Vagina (tissue), 2 donors: ENCODE results near the gene PATJ. TPM values are rescaled to one million over a fixed set of nuclear protein-coding genes. Genes with fewer than 3 reads are reported as not detected.
"Not testable (repeated sequence)": the region's sequence is repeated elsewhere in the genome, so short reads cannot be mapped to it uniquely, and the experiment has no call there.

Experiments used
- DNase-seq, 2 donors: peaks; one replicate each; pipeline ENCODE4 v3.0.0-alpha.2; 2017; ENCODE audit errors: extremely low spot score in 2 of 2
- H3K27ac ChIP-seq: fragments of 200-600 bp; sonication (generic); one replicate; pipeline ENCODE4 v1.5.1; 2019
- H3K27me3 ChIP-seq: fragments of 200-600 bp; sonication (generic); one replicate; pipeline ENCODE4 v1.5.1; 2019
- H3K36me3 ChIP-seq, 2 donors: fragments of 200-600 bp; sonication (generic); one replicate each; pipeline ENCODE4 v1.5.1; 2017 to 2019
- H3K4me1 ChIP-seq: fragments of 200-600 bp; sonication (generic); one replicate; pipeline ENCODE4 v1.5.1; 2019
- H3K4me3 ChIP-seq, 2 donors: fragments of 200-600 bp; sonication (generic); 1 replicate in 1 of 2; 2 replicates in 1 of 2; pipeline ENCODE4 v1.5.1; 2016 to 2019
- H3K9me3 ChIP-seq: fragments of 200-600 bp; sonication (generic); one replicate; pipeline ENCODE4 v1.5.1; 2019
- POLR2A ChIP-seq, 2 donors: fragments of 450-650 bp; IDR thresholded peaks; one replicate each; pipeline ENCODE4 v1.6.1; 2017; ENCODE audit warnings: antibody characterized with exemption in 2 of 2, mild to moderate bottlenecking in 2 of 2, moderate library complexity in 2 of 2
- POLR2AphosphoS5 ChIP-seq, 2 donors: sonication (generic); formaldehyde crosslinking; IDR thresholded peaks; one replicate each; pipeline ENCODE4 v1.9.0; 2017; ENCODE audit warnings: antibody characterized with exemption in 2 of 2, mild to moderate bottlenecking in 2 of 2, low read depth in 1 of 2; ENCODE audit not compliant: insufficient read depth in 1 of 2
- intact Hi-C: fragments of 100-400 bp; cut with DNase I; formaldehyde crosslinking; loops from one replicate; pipeline ENCODE4 v1.15.1; 2023
- total RNA-seq: library from RNA; depleted of rRNA; stranded (reverse); fragments of >200 nt; gene quantifications from one replicate; pipeline ENCODE4 v1.2.3, GENCODE V29; 2016
- TF ChIP-seq, protein P1 (sequence below), 3 experiments: fragments of 450-650 bp in 2 of 3; fragments of 200-600 bp in 1 of 3; sonication (generic) in 1 of 3; IDR thresholded peaks; one replicate each; pipeline ENCODE4 v1.5.1; 2017 to 2019; ENCODE audit warnings: antibody characterized with exemption in 3 of 3, mild to moderate bottlenecking in 2 of 3, moderate library complexity in 2 of 3

The PATJ gene
- total RNA-seq, 1 donor from 2014 or later, result 83.2 TPM

DNA sequence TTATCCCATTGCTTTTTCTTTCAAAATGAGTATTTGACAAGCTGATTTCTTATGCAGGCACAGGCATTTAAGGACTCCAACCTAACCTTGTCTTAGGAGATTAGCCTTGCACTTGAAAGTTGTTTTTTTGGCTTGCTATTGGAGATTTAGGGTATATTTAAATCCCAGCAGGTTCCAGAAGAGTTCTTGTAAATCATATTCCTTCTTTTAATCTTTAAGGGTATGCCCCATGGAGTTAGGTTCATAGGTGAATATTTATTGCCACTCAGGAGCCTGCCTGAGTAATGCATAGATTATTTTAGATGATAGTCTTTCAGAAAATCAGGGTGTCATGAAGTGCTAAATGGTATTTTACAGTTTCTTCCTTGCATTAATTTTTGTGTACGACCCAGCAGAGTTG lies 146.5 kb downstream of the PATJ start:
- TF ChIP-seq POLR2A (IDR thresholded peaks at IDR 0.05) (no peak), POLR2AphosphoS5 (IDR thresholded peaks at IDR 0.05; ENCODE audit: insufficient read depth in 1 of 2, low read depth in 1 of 2) (no peak)
- TF ChIP-seq, protein P1, sequence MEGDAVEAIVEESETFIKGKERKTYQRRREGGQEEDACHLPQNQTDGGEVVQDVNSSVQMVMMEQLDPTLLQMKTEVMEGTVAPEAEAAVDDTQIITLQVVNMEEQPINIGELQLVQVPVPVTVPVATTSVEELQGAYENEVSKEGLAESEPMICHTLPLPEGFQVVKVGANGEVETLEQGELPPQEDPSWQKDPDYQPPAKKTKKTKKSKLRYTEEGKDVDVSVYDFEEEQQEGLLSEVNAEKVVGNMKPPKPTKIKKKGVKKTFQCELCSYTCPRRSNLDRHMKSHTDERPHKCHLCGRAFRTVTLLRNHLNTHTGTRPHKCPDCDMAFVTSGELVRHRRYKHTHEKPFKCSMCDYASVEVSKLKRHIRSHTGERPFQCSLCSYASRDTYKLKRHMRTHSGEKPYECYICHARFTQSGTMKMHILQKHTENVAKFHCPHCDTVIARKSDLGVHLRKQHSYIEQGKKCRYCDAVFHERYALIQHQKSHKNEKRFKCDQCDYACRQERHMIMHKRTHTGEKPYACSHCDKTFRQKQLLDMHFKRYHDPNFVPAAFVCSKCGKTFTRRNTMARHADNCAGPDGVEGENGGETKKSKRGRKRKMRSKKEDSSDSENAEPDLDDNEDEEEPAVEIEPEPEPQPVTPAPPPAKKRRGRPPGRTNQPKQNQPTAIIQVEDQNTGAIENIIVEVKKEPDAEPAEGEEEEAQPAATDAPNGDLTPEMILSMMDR (IDR thresholded peaks at IDR 0.05), result no peak
- H3K27me3 ChIP-seq, result no peaks in the 10 kb centered on the region
- intact Hi-C loops, result no loop called here
- DNase-seq, result no peak
- H3K27ac ChIP-seq, result no peak overlapping the region
- H3K4me1 ChIP-seq, result no peaks in the 10 kb centered on the region
- H3K36me3 ChIP-seq, result peaks cover 0 to 11% of the 10 kb centered on the region in 2 donors
- no peak overlapping the region for H3K4me3 ChIP-seq
- H3K9me3 ChIP-seq, result no peaks in the 10 kb centered on the region

DNA sequence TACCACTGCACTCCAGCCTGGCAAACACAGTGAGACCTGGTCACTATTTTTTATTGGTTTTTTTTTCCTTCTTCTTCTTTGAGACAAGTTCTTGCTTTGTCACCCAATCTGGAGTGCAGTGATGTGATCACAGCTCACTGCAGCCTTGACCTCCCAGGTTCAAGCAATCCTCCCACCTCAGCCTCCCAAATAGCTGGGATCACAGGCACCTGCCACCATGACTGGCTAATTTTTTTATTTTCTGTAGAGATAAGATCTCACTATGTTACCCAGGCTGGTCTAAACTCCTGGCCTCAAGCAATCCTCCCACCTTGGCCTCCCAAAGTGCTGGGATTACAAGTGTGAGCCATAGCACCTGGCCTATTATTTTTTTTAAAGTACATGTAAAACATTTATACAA lies 148.2 kb downstream of the PATJ start:
- intact Hi-C loops, H3K4me3 ChIP-seq, DNase-seq, H3K9me3 ChIP-seq, H3K36me3 ChIP-seq, H3K27ac ChIP-seq, H3K4me1 ChIP-seq, H3K27me3 ChIP-seq: not testable (repeated sequence)

DNA sequence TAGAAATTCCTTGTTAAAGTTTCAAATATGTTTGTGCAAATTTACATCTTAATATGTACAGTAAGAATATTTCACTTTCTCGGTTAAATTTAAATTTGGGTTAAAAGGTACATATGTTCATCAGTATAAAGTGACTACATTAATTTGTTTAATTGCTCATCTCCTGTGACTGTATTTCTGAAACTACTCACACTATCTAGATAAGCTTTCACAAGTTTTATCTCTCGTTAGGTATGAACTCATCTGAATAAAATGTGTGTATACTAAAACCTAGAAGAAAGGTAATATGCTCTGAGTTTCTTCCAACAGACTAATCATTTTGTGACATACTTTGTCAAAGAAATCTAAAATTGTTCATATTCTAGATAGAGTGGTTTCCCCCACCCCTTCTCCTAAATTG lies 150.7 kb downstream of the PATJ start:
- Histone ChIP-seq H3K4me1 (no peaks in the 10 kb centered on the region), H3K4me3 (no peak overlapping the region), H3K9me3 (no peaks in the 10 kb centered on the region), H3K27ac (no peak overlapping the region), H3K36me3 (peaks cover 0 to 7% of the 10 kb centered on the region in 2 donors), H3K27me3 (no peaks in the 10 kb centered on the region)
- DNase-seq, result no peak
- intact Hi-C loops, result no loop called here
- TF ChIP-seq, protein P1 (IDR thresholded peaks at IDR 0.05), result no peak
- TF ChIP-seq POLR2AphosphoS5 (IDR thresholded peaks at IDR 0.05; ENCODE audit: insufficient read depth in 1 of 2, low read depth in 1 of 2) (no peak), POLR2A (IDR thresholded peaks at IDR 0.05) (no peak)

DNA sequence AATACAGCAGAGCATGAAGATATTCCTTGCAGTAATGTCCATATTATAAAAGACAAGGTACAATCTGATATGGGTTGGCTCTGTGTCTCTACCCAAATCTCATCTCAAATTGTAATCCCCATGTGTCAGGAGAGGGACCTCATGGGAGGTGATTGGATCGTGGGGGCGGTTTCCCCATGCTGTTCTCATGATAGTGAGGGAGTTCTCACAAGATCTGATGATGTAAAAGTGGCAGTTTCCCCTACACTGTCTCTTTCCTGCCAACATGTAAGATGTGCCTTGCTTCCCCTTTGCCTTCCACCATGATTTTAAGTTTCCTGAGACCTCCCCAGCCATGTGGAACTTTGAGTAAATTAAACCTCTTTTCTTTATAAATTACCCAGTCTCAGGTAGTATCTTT lies 152.0 kb downstream of the PATJ start:
- H3K27ac ChIP-seq, H3K4me1 ChIP-seq, H3K27me3 ChIP-seq, H3K36me3 ChIP-seq, DNase-seq, H3K4me3 ChIP-seq, H3K9me3 ChIP-seq, intact Hi-C loops: not testable (repeated sequence)

DNA sequence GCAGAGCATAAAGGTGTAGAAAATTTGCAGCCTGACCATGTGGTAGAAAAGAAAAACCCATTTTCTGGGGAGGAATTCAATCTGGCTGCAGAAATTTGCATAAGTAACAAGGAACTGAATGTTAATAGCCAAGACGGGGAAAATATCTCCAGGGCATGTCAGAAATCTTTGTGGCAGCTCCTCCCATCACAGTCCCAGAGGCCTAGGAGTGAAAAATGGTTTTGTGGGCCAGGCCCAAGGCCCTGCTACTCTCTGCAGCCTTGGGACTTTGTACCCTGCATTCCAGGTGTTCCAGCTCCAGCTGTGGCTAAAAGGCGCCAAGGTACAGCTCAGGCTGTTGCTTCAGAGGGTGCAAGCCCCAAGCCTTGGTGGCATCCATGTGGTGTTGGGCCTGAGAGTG lies 152.9 kb downstream of the PATJ start:
- Histone ChIP-seq H3K9me3 (no peaks in the 10 kb centered on the region), H3K27ac (no peak overlapping the region), H3K4me1 (no peaks in the 10 kb centered on the region), H3K4me3 (no peak overlapping the region), H3K36me3 (peaks cover 0 to 18% of the 10 kb centered on the region in 2 donors), H3K27me3 (no peaks in the 10 kb centered on the region)
- TF ChIP-seq POLR2AphosphoS5 (IDR thresholded peaks at IDR 0.05; ENCODE audit: insufficient read depth in 1 of 2, low read depth in 1 of 2) (no peak), POLR2A (IDR thresholded peaks at IDR 0.05) (no peak)
- TF ChIP-seq, protein P1 (IDR thresholded peaks at IDR 0.05), result no peak
- intact Hi-C loops, result no loop called here
- no peak for DNase-seq

DNA sequence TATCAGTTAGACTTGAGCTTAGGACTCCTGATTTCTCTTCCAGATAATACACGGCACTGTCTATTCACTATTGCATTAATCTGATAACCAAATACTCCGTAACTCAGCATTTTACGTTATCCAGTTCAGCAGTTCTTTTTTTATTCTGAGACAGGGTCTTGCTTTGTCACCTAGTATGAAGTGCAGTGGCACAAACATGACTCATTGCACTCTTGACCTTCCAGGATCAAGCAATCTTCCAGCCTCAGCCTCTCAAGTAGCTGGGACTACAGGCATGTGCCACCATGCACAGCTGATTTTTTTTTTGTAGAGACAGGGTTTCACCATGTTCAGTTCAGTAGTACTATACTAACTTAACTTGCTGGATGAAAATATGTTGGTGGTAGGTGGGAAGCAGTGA lies 156.4 kb downstream of the PATJ start:
- Histone ChIP-seq H3K36me3 (peaks cover 0 to 11% of the 10 kb centered on the region in 2 donors), H3K9me3 (no peaks in the 10 kb centered on the region), H3K4me1 (no peaks in the 10 kb centered on the region), H3K4me3 (no peak overlapping the region), H3K27ac (no peak overlapping the region), H3K27me3 (no peaks in the 10 kb centered on the region)
- intact Hi-C loops, result no loop called here
- TF ChIP-seq POLR2AphosphoS5 (IDR thresholded peaks at IDR 0.05; ENCODE audit: insufficient read depth in 1 of 2, low read depth in 1 of 2) (no peak), POLR2A (IDR thresholded peaks at IDR 0.05) (no peak)
- TF ChIP-seq, protein P1 (IDR thresholded peaks at IDR 0.05), result no peak
- DNase-seq, result no peak
